Activated naive CD4-positive, alpha-beta T cell treated with Interleukin-2 at 50 U/mL for 16 hours (primary cell): ENCODE data around the gene NINJ2.

ENCODE experiments used
- DNase-seq: peaks from one replicate; pipeline ENCODE4 v3.0.0-alpha.2; 2020

The NINJ2 gene

DNA sequence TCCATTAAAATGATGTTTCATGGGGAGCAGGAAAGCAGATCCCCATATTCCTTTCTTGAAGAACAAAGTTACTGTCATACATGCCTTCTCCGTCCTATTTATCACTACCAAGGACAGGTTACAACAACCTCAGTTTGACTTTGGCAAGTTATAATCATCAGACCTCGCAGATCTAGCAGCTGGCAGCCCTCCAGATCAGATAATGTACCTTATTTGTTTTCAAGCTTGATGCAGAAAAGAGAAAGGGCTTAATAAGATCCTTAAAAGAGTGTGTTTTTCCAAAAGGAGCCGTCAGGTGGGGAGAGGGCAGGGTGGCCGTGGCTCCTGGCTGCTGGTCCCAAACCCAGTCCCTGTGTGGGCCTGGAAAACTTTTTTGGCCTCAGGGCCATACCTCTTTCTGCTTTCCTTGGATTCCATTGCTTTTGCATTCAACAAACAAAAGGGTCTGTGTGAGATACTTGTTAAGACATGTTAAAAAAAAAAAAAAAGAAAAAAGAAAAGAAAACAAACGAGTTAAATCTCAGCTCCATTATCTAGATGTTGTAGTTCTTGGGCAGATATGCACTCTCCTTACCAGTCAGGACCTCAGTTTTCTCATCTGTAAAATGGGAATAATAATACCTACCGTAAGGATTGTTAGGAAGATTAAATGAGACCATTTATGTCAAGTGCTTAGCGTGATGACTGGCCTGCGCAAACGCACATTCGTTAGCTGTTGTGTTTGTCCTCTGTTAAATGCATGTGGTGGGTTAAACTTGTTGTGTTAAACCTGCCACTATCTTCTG lies 138.9 kb downstream of the NINJ2 start:
- no peak for DNase-seq

DNA sequence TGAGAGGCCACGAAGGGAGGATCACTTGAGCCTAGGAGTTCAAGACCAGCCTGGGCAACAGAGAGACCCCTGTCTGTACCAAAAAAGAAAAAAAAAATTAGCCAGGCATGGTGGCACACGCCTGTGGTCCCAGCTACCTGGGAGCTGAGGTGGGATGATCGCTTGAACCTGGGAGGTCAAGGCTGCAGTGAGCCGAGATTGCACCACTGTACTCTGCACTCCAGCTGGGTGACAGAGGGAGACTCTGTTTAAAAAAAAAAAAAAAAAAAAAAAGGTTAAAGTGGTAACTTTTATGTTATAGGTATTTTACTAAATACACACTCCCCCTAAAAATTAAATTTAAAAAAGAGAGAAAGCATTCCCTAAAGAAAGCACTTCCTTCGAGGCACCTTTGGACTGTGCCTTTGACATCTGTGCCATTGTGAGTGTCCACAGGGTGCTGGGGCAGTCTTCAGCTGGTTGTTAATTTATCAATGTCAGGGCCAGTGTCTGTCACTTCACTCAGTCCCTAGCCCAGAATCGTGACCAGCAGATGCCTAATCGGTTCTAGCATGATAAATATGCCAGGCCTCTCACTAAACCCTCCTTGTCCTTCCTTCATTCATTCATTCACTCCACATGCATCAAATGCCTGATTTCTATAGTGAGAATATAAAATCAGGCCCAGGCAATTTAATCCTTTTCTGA lies 140.4 kb downstream of the NINJ2 start:
- no peak for DNase-seq

DNA sequence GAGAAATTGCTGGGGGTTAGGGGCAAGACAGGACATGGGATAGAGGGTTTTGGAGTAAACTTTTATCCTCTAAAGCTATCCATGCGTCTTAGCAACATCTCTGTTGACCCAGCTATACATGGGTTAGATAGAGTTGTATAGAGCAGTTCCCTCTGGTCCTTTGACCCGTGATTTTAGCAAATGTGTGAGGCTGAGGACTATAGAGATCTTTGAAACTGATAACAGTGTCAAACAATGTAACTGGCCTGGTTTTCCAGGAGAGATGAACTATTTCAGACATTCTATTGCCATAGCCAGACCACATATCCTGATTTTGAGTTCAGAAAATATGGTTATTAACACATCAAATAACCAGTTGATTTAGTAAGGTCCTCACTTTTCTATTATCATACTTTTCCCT lies 143.1 kb downstream of the NINJ2 start:
- DNase-seq, result no peak

DNA sequence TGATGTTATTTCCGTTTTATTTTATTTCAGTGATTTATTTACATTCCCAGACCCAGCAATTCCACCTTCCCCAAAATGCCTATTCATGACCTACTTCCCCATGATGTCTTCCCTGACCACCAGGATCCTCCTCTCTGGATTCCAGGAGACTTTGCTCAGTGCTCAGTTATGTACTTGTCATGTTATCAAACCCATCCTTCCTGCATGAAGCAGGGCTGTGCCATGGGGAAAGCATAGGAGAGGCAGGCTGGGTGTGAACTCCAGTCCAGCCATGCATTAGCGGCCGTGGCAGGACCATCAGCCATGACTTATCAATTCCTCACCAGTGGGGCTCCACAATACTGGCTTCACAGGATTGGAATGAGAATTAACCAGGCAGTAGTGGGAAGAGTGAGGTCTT lies 145.7 kb downstream of the NINJ2 start:
- DNase-seq, result no peak
